ENCODE data around the gene NDUFB8.

Gene NDUFB8

GRCh38 chr10:100509241-100509840, 20.3 kb downstream of the NDUFB8 start:
- TF ChIP-seq CSDC2 (CRISPR knock-in tag; IDR thresholded peaks at IDR 0.05): no peak
- TF ChIP-seq TSHZ2 (CRISPR knock-in tag; IDR thresholded peaks at IDR 0.05): no peak
- TF ChIP-seq ZNF70 (CRISPR knock-in tag; IDR thresholded peaks at IDR 0.05): no peak
- TF ChIP-seq RARB (CRISPR knock-in tag; IDR thresholded peaks at IDR 0.05): no peak
- TF ChIP-seq GLIS3 (CRISPR knock-in tag; IDR thresholded peaks at IDR 0.05): no peak
- TF ChIP-seq ZFP3 (CRISPR knock-in tag; IDR thresholded peaks at IDR 0.05): no peak
- no peak for TF ChIP-seq POU6F1 (CRISPR knock-in tag; IDR thresholded peaks at IDR 0.05; ENCODE audit: borderline replicate concordance, low read depth)
- TF ChIP-seq OSR1 (CRISPR knock-in tag; IDR thresholded peaks at IDR 0.05): no peak
- no peak for TF ChIP-seq ZFP30 (CRISPR knock-in tag; IDR thresholded peaks at IDR 0.05)
- TF ChIP-seq PATZ1 (CRISPR knock-in tag; IDR thresholded peaks at IDR 0.05; ENCODE audit: borderline replicate concordance): no peak
- TF ChIP-seq TCF4 (CRISPR knock-in tag; IDR thresholded peaks at IDR 0.05; ENCODE audit: borderline replicate concordance): no peak
- no peak for TF ChIP-seq ZNF565 (CRISPR knock-in tag; conservative IDR thresholded peaks at IDR 0.05; ENCODE audit: low read depth)
- TF ChIP-seq CSRNP3 (CRISPR knock-in tag; IDR thresholded peaks at IDR 0.05): no peak
- no peak for TF ChIP-seq SNAI2 (CRISPR knock-in tag; IDR thresholded peaks at IDR 0.05)
- no peak for TF ChIP-seq ESRRG (CRISPR knock-in tag; IDR thresholded peaks at IDR 0.05)
- no peak for TF ChIP-seq BACH2 (CRISPR knock-in tag; IDR thresholded peaks at IDR 0.05; ENCODE audit: borderline replicate concordance)
- TF ChIP-seq PPARA (CRISPR knock-in tag; IDR thresholded peaks at IDR 0.05; ENCODE audit: borderline replicate concordance): no peak
- no peak for TF ChIP-seq TOX (CRISPR knock-in tag; IDR thresholded peaks at IDR 0.05; ENCODE audit: borderline replicate concordance)
- TF ChIP-seq ZC3H10 (CRISPR knock-in tag; IDR thresholded peaks at IDR 0.05): no peak
- no peak for TF ChIP-seq ISL1 (CRISPR knock-in tag; IDR thresholded peaks at IDR 0.05)
- ATAC-seq: no peak

GRCh38 chr10:100508691-100509150, 20.9 kb downstream of the NDUFB8 start:
- peak; percentile 87 for ATAC-seq
- no peak for TF ChIP-seq BACH2 (CRISPR knock-in tag; IDR thresholded peaks at IDR 0.05; ENCODE audit: borderline replicate concordance)
- TF ChIP-seq PPARA (CRISPR knock-in tag; IDR thresholded peaks at IDR 0.05; ENCODE audit: borderline replicate concordance): no peak
- TF ChIP-seq TSHZ2 (CRISPR knock-in tag; IDR thresholded peaks at IDR 0.05): no peak
- TF ChIP-seq CSRNP3 (CRISPR knock-in tag; IDR thresholded peaks at IDR 0.05): no peak
- no peak for TF ChIP-seq CREB5 (CRISPR knock-in tag; IDR thresholded peaks at IDR 0.05; ENCODE audit: low read depth)
- no peak for TF ChIP-seq ZNF565 (CRISPR knock-in tag; conservative IDR thresholded peaks at IDR 0.05; ENCODE audit: low read depth)
- no peak for TF ChIP-seq OSR1 (CRISPR knock-in tag; IDR thresholded peaks at IDR 0.05)
- no peak for TF ChIP-seq POU6F1 (CRISPR knock-in tag; IDR thresholded peaks at IDR 0.05; ENCODE audit: borderline replicate concordance, low read depth)
- TF ChIP-seq RARB (CRISPR knock-in tag; IDR thresholded peaks at IDR 0.05): no peak
- no peak for TF ChIP-seq CSDC2 (CRISPR knock-in tag; IDR thresholded peaks at IDR 0.05)
- no peak for TF ChIP-seq TOX (CRISPR knock-in tag; IDR thresholded peaks at IDR 0.05; ENCODE audit: borderline replicate concordance)
- TF ChIP-seq ZNF8 (CRISPR knock-in tag; IDR thresholded peaks at IDR 0.05): no peak
- TF ChIP-seq ZFP3 (CRISPR knock-in tag; IDR thresholded peaks at IDR 0.05): no peak

All from SK-N-SH treated with all-trans-retinoic acid at 6 μM for 48 hours (cell line).